Adrenal gland (tissue), 12 donors: ENCODE data around the gene DHRS3. TPM values are rescaled to one million over a fixed set of nuclear protein-coding genes. Genes with fewer than 3 reads are reported as not detected.
A peak's percentile ranks its signal among the peaks of the same experiment; 100 is the strongest.

Experiments used
- DNase-seq, 7 donors: peaks; one replicate each; pipeline ENCODE4 v3.0.0-alpha.2; 2019 to 2020
- H3K27ac ChIP-seq, 5 donors: fragments of 200-600 bp; sonication (generic) in 4 of 5; 1 replicate in 3 of 5; 2 replicates in 2 of 5; pipeline versions ENCODE4 v1.5.1 to v1.8.0; 2016 to 2020; ENCODE audit warnings: mild to moderate bottlenecking in 1 of 5
- H3K27me3 ChIP-seq: fragments of 200-600 bp; 2 replicates; pipeline ENCODE4 v1.8.0; 2021
- H3K36me3 ChIP-seq, 2 donors: fragments of 200-600 bp; replicated peaks in 1 of 2; 1 replicate in 1 of 2; 2 replicates in 1 of 2; pipeline versions ENCODE4 v1.5.1 to v1.8.0; 2018 to 2022
- H3K4me1 ChIP-seq, 2 donors: fragments of 200-600 bp; replicated peaks in 1 of 2; 1 replicate in 1 of 2; 2 replicates in 1 of 2; pipeline versions ENCODE4 v1.5.1 to v1.8.0; 2018 to 2021
- H3K4me3 ChIP-seq, 4 donors: fragments of 200-600 bp; sonication (generic) in 3 of 4; one replicate each; pipeline ENCODE4 v1.5.1; 2016 to 2018
- H3K9me3 ChIP-seq, 3 donors: fragments of 200-600 bp; sonication (generic) in 1 of 3; replicated peaks in 1 of 3; 1 replicate in 2 of 3; 2 replicates in 1 of 3; pipeline versions ENCODE4 v1.5.1 to v1.8.0; 2016 to 2021
- POLR2A ChIP-seq, 2 donors: fragments of 450-650 bp; IDR thresholded peaks; one replicate each; pipeline ENCODE4 v1.6.1; 2017; ENCODE audit warnings: antibody characterized with exemption in 2 of 2, mild to moderate bottlenecking in 2 of 2, moderate library complexity in 1 of 2
- WGBS, 4 donors: extraction: QIAGEN DNeasy Blood & Tissue Kit in 2 of 4; methylation state at CpG; one replicate each; pipeline versions ENCODE4 v1.1.5 to v1.1.7; 2013 to 2017; 5-methylcytosine and 5-hydroxymethylcytosine counted together
- intact Hi-C, 2 donors: fragments of 100-400 bp; cut with DNase I; formaldehyde crosslinking; loops; one replicate each; pipeline versions ENCODE4 v1.14.1 to v1.15.0; 2022 to 2023
- polyA plus RNA-seq, 3 donors: library from polyadenylated mRNA; stranded (reverse); fragments of 200-250 nt in 2 of 3; fragments of 350-450 nt in 1 of 3; fragmentation: Illumina TruSeq in 1 of 3; extraction: RNeasy Lipid Tissue Mini Kit (QIAGEN cat#74804) in 1 of 3; gene quantifications; one replicate each; pipeline ENCODE4 v1.2.3, GENCODE V29; 2013 to 2014
- total RNA-seq, 9 donors: library from RNA; depleted of rRNA in 4 of 9; stranded (reverse); fragments of >200 nt in 4 of 9; fragments of 120-200 nt in 1 of 9; fragmentation: NEBNext Ultra II Directional in 1 of 9; extraction: Animal tissue kit (Norgen Biotek cat#: 25700) in 1 of 9; gene quantifications; one replicate each; pipeline versions ENCODE4 v1.1.0 to v1.2.4, GENCODE V29; 2013 to 2023
- TF ChIP-seq, protein P1 (sequence below), 6 experiments: fragments of 450-650 bp in 4 of 6; fragments of 200-600 bp in 2 of 6; sonication (generic) in 1 of 6; IDR thresholded peaks; 1 replicate in 5 of 6; 2 replicates in 1 of 6; pipeline versions ENCODE4 v1.5.1 to v1.8.0; 2016 to 2021; ENCODE audit warnings: antibody characterized with exemption in 6 of 6, mild to moderate bottlenecking in 2 of 6, moderate library complexity in 1 of 6
- donor health status: healthy with polysubstance abuse.
- donor health status: Bipolar disorder and iron deficiency.
- donor health status: DM: yes; HTN: yes; CAD: no.
- donor health status: DM: no; HTN: no; CAD: no.
- donor health status: DM: no; HTN: no; CAD: no.
- donor health status: DM: yes; HTN: yes; CAD: no.

Gene DHRS3
- total and polyA plus RNA-seq, 12 donors = 7.7 to 72.4 (median 41.3) TPM

DNA sequence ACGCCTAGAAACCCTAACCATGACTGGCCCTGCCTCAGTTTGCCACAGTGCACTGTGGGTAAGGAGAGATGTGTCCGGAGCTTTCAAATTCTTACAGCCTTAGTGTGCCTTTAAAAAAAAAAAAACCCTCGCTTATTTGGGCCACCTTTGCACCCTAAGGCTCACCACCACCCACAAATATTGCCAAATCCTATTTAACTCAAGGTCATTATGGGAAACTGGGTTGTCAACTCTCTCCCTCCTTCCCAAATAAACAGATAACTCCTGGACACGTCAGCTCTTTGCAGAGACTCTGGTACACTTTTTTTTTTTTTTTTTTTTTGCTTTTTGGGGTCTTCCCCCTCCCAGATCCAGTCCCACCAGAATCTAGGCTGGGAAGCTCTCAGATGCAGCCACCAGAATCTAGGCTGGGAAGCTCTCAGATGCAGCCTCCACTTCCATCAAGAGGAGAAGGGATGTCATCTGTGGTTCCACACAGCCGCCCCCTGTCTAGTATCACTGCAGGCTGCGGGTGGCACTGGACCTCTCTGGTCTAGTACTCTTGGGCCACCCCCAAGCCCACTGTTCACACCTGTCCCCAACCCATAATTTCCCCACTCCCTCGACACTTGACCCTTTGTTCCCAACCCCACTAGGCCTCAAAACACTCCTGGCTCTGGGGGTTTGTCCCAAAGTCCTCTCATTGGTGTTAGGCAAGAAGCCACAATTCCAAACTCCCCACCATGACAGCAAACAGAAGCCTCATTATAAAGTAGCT, 3.4 kb downstream of the DHRS3 start:
- peak overlapping the region in 4 of 5 donors; percentile 76 to 94 (median 85) for H3K27ac ChIP-seq
- 72 to 80% (median 79%) methylated on average over 7 of the region's 7 CpGs for WGBS, 4 donors
- intact Hi-C loops = loop anchor here (10.0 kb wide), 2 partner anchors 70 to 300 kb away; no protein-coding TSS in a partner anchor

DNA sequence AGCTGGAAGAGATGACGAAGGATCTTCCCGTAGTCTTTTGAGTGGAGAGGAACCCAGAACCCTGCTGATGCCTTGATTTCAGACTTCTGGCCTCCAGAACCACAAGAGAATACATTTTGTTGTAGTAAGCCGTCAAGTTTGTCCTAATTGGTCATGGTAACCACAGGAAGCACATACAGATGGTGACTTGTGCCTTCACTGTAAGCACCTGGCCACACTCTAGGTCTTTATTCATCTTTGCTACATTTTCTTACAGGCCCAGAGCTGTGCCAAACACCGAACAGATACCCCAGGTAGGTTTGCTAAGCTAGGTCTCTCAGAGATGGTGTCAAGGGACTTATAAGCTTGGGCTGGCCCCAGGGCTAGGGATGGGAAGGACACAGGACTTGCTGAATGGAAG, 4.8 kb downstream of the DHRS3 start:
- WGBS, 4 donors = 88 to 92% (median 91%) methylated on average over 4 of the region's 4 CpGs
- intact Hi-C loops = loop anchor here (10.0 kb wide), 2 partner anchors 68 to 298 kb away; no protein-coding TSS in a partner anchor
- peaks cover 11 to 36% of the 10 kb centered on the region in 2 donors for H3K4me1 ChIP-seq
- no peak for DNase-seq
- peak overlapping the region in 1 of 5 donors; percentile 29 for H3K27ac ChIP-seq
- no peaks in the 10 kb centered on the region for H3K27me3 ChIP-seq
- TF ChIP-seq, protein P1, sequence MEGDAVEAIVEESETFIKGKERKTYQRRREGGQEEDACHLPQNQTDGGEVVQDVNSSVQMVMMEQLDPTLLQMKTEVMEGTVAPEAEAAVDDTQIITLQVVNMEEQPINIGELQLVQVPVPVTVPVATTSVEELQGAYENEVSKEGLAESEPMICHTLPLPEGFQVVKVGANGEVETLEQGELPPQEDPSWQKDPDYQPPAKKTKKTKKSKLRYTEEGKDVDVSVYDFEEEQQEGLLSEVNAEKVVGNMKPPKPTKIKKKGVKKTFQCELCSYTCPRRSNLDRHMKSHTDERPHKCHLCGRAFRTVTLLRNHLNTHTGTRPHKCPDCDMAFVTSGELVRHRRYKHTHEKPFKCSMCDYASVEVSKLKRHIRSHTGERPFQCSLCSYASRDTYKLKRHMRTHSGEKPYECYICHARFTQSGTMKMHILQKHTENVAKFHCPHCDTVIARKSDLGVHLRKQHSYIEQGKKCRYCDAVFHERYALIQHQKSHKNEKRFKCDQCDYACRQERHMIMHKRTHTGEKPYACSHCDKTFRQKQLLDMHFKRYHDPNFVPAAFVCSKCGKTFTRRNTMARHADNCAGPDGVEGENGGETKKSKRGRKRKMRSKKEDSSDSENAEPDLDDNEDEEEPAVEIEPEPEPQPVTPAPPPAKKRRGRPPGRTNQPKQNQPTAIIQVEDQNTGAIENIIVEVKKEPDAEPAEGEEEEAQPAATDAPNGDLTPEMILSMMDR (IDR thresholded peaks at IDR 0.05) = no peak
- H3K9me3 ChIP-seq = no peaks in the 10 kb centered on the region
- no peaks in the 10 kb centered on the region for H3K36me3 ChIP-seq
- H3K4me3 ChIP-seq = no peak overlapping the region

More for the DNA sequence above, 3.4 kb downstream of the DHRS3 start:
- no peaks in the 10 kb centered on the region for H3K27me3 ChIP-seq
- H3K4me3 ChIP-seq = peak overlapping the region in 1 of 4 donors; percentile 67
- H3K36me3 ChIP-seq = no peaks in the 10 kb centered on the region
- peaks cover 16 to 42% of the 10 kb centered on the region in 2 donors for H3K4me1 ChIP-seq
- no peaks in the 10 kb centered on the region for H3K9me3 ChIP-seq
- no peak for DNase-seq
- TF ChIP-seq POLR2A (IDR thresholded peaks at IDR 0.05) = no peak
- TF ChIP-seq, protein P1 (IDR thresholded peaks at IDR 0.05) = no peak

DNA sequence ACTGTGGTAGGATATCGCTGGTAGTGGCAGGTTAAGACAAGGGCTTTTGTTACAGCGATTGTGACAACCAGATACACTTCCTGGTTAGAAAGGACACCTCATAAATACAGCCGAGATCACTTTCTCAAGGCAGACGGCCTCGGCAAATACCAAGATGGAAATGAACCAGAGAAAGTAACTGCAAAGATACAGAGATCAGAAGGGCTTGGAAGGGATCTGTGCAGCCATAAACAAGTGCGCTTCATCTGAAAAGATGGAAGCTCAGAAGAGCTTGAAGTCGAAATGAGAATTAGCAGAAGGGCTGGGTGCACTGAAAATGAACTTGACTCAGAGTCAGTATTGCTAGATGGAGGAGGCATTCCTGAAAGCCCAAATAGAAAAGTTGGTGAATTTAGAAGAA, 7.1 kb downstream of the DHRS3 start:
- 82 to 92% (median 88%) methylated on average over 7 of the region's 7 CpGs for whole genome bisulfite sequencing, 4 donors
- no peak overlapping the region for H3K27ac ChIP-seq

DNA sequence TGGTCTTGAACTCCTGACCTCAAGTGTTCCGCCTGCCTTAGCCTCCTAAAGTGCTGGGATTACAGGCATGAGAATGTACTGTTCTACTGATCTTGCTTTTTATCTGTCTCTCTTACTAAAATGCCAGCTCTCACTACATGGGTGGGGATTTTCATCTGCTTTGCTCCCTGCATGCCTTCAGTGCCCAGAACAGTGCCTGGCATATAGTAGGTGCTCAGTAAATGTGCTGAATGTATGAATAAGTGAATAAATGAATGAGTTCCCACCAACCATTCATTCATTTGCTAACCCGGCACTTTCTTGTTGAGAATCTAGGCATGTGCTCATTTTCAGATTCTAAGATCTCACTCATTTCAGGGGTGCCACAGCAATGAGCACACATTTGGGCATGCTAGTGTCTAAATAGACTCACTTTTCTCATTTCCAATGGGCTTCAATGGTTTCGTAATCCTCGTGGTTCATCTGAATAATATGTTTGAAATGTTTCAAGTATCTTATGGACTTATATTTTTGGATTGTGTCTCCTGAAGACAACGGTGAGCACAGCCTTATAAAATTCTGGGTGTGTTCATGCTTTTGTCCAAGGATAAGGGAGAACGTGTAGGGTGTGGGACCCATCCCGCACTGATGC, 7.6 kb downstream of the DHRS3 start:
- Histone ChIP-seq H3K9me3 (no peaks in the 10 kb centered on the region), H3K4me3 (no peak overlapping the region), H3K4me1 (peaks cover 0 to 20% of the 10 kb centered on the region in 2 donors), H3K27me3 (no peaks in the 10 kb centered on the region), H3K27ac (no peak overlapping the region), H3K36me3 (no peaks in the 10 kb centered on the region)
- WGBS, 4 donors = 86 to 93% (median 87%) methylated on average over 7 of the region's 7 CpGs
- no peak for TF ChIP-seq POLR2A (IDR thresholded peaks at IDR 0.05)
- TF ChIP-seq, protein P1 (IDR thresholded peaks at IDR 0.05) = no peak
- intact Hi-C loops = loop anchor here (10.0 kb wide), 2 partner anchors 66 to 296 kb away; no protein-coding TSS in a partner anchor
- DNase-seq = no peak

More for the DNA sequence above, 7.1 kb downstream of the DHRS3 start:
- no peak overlapping the region for H3K4me3 ChIP-seq
- no peaks in the 10 kb centered on the region for H3K27me3 ChIP-seq
- H3K36me3 ChIP-seq = no peaks in the 10 kb centered on the region
- H3K4me1 ChIP-seq = peaks cover 0 to 24% of the 10 kb centered on the region in 2 donors
- H3K9me3 ChIP-seq = no peaks in the 10 kb centered on the region
- TF ChIP-seq, protein P1 (IDR thresholded peaks at IDR 0.05) = no peak
- no peak for TF ChIP-seq POLR2A (IDR thresholded peaks at IDR 0.05)
- intact Hi-C loops = loop anchor here (10.0 kb wide), 2 partner anchors 66 to 296 kb away; no protein-coding TSS in a partner anchor
- no peak for DNase-seq
